Upper lobe of right lung (tissue), 1 donor: Measurements from ENCODE around the gene KRTAP19-4. TPM values are rescaled to one million over a fixed set of nuclear protein-coding genes. Genes with fewer than 3 reads are reported as not detected.
A peak's percentile ranks its signal among the peaks of the same experiment; 100 is the strongest.

ENCODE experiments used
- ATAC-seq: fragments of 200-7000 bp; cut with Tn5 transposase; one replicate; pipeline ENCODE4 v1.9.1; 2020; ENCODE audit warnings: mild to moderate bottlenecking, moderate library complexity
- DNase-seq: peaks from one replicate; pipeline ENCODE4 v3.0.0-alpha.2; 2020
- H3K27ac ChIP-seq: fragments of 200-600 bp; one replicate; pipeline ENCODE4 v1.8.0; 2022
- H3K27me3 ChIP-seq: fragments of 200-600 bp; one replicate; pipeline ENCODE4 v1.8.0; 2022; ENCODE audit warnings: mild to moderate bottlenecking
- H3K36me3 ChIP-seq: fragments of 200-600 bp; one replicate; pipeline ENCODE4 v1.8.0; 2022
- H3K4me1 ChIP-seq: fragments of 200-600 bp; one replicate; pipeline ENCODE4 v1.8.0; 2022
- H3K4me3 ChIP-seq: fragments of 200-600 bp; one replicate; pipeline ENCODE4 v1.8.0; 2022; ENCODE audit warnings: mild to moderate bottlenecking
- H3K9me3 ChIP-seq: fragments of 200-600 bp; one replicate; pipeline ENCODE4 v1.8.0; 2022
- intact Hi-C: fragments of 100-400 bp; cut with DNase I; formaldehyde crosslinking; loops from one replicate; pipeline ENCODE4 v1.11.0; 2022
- total RNA-seq: library from RNA; stranded (reverse); fragmentation: NEBNext Ultra II Directional; extraction: Animal tissue kit (Norgen Biotek cat#: 25700); gene quantifications from one replicate; pipeline ENCODE4 v1.2.1, GENCODE V29; 2021
- TF ChIP-seq, protein P1 (sequence below): fragments of 200-600 bp; IDR thresholded peaks from one replicate; pipeline ENCODE4 v1.8.0; 2022; ENCODE audit warnings: antibody characterized with exemption
- donor health status: DM: no; HTN: yes; CAD: no; lungs with severe emphysema.

The KRTAP19-4 gene
- total RNA-seq, 1 donor from 2014 or later, result not detected

DNA sequence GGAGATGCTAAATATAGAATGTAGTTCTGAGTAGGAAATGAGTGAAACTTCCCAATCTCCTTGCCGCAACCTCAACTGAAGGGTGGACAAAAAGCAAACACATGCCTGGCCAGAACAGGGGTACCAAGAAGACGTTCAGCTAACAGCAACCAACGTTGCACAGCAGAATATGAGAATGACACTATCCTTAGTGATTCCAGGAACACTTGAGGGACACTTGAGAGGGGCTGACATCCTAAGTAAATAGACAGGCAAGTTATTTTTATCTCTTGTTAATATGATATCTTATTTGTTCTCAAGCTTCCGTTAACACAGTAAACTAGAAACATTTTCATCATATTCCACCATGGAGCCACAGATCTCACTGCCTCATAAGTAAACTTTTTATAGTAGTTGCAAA is 17.7 kb downstream of the KRTAP19-4 start:
- Histone ChIP-seq H3K27ac (no peak overlapping the region), H3K4me1 (no peaks in the 10 kb centered on the region), H3K4me3 (no peak overlapping the region), H3K9me3 (no peaks in the 10 kb centered on the region), H3K27me3 (no peaks in the 10 kb centered on the region), H3K36me3 (no peaks in the 10 kb centered on the region)
- intact Hi-C loops, result no loop called here
- DNase-seq, result no peak
- TF ChIP-seq, protein P1, sequence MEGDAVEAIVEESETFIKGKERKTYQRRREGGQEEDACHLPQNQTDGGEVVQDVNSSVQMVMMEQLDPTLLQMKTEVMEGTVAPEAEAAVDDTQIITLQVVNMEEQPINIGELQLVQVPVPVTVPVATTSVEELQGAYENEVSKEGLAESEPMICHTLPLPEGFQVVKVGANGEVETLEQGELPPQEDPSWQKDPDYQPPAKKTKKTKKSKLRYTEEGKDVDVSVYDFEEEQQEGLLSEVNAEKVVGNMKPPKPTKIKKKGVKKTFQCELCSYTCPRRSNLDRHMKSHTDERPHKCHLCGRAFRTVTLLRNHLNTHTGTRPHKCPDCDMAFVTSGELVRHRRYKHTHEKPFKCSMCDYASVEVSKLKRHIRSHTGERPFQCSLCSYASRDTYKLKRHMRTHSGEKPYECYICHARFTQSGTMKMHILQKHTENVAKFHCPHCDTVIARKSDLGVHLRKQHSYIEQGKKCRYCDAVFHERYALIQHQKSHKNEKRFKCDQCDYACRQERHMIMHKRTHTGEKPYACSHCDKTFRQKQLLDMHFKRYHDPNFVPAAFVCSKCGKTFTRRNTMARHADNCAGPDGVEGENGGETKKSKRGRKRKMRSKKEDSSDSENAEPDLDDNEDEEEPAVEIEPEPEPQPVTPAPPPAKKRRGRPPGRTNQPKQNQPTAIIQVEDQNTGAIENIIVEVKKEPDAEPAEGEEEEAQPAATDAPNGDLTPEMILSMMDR, result no peak
- no peak for ATAC-seq

DNA sequence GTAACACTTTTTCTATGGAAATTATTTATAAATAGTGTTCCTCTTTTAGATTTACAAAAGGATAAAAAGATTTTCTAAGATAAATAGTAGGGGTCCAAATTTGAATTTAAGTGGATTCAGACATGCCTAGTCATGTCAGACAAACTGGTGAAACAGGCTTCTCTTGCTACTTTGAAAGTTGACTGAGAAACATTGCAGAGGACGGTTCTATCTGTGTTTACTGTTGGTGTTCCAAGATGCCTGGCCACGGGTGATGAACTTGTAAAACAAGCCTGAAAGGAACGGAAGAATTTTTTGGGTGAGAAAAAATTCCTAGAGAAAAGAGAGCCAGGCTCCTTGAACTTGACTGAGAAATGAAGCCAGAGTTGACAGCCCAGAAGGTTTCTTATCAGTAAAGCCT is 19.0 kb downstream of the KRTAP19-4 start:
- no peak for ATAC-seq
- no peaks in the 10 kb centered on the region for H3K9me3 ChIP-seq
- H3K4me3 ChIP-seq, result no peak overlapping the region
- H3K27me3 ChIP-seq, result no peaks in the 10 kb centered on the region
- H3K27ac ChIP-seq, result no peak overlapping the region
- no peaks in the 10 kb centered on the region for H3K4me1 ChIP-seq
- no peak for DNase-seq
- intact Hi-C loops, result no loop called here
- TF ChIP-seq, protein P1, result no peak
- H3K36me3 ChIP-seq, result no peaks in the 10 kb centered on the region

DNA sequence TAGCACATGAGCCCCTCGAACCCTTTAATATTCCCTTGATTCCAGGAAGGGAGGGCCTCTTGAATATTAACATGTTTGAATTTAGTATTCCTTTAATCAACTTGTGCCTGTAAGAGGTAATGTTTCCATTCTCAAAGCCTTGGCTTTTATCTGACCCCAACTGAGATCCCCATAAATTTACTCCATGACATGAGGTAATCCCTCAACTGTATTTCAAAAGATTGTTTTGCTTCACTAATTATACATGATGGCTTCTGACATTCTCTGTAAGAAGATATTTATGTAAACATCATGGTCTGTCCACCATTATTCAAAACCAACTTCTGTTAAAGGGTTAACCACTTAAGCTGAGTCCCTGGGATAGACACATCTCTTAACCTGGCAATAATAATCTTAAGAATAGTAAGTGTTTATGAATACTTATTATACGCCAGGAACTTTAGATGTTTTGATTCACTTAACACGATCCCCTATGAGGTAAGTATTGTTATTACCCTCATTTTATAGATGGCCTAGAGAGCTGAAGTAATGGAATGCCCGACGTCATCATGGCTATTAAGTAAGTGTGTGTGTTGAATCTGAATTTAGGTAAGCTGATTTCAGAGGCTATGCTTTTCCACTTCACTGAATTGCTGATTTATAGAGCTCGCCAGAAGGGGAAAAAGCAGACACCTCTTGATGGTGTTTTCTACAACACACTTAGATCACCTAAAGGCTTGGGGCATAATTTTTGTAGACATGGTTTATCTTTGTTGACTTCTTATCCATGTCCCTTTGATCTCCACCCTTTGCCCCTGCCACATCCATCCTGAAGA is 27.9 kb downstream of the KRTAP19-4 start:
- Histone ChIP-seq H3K9me3 (no peaks in the 10 kb centered on the region), H3K36me3 (no peaks in the 10 kb centered on the region), H3K27ac (no peak overlapping the region), H3K27me3 (no peaks in the 10 kb centered on the region), H3K4me1 (no peaks in the 10 kb centered on the region), H3K4me3 (no peak overlapping the region)
- intact Hi-C loops, result no loop called here
- DNase-seq, result no peak
- ATAC-seq, result no peak
- TF ChIP-seq, protein P1, result no peak

DNA sequence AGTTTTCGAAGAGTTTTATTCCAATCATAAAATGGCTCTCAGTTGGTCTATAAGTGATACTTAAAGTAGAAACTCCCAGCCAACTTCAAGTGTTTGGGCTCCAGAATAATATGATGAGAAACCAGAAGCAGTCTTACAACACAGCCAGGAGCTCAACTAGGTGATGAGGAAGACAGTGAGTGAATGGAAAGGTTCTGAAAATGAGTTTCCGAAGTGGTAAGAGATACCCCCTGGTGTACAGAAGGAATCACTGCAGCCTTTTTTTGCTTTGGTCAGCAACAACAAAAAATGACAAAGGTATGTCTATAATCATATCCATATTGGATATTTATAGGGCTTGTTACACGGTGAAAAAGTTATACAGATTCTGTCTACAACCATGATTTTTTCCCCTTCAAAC is 33.3 kb downstream of the KRTAP19-4 start:
- DNase-seq (no peak), ATAC-seq (no peak)
- TF ChIP-seq, protein P1, result peak; percentile 16
- intact Hi-C loops, result no loop called here
- Histone ChIP-seq H3K27me3 (no peaks in the 10 kb centered on the region), H3K9me3 (no peaks in the 10 kb centered on the region), H3K4me3 (no peak overlapping the region), H3K36me3 (no peaks in the 10 kb centered on the region), H3K27ac (no peak overlapping the region), H3K4me1 (no peaks in the 10 kb centered on the region)

DNA sequence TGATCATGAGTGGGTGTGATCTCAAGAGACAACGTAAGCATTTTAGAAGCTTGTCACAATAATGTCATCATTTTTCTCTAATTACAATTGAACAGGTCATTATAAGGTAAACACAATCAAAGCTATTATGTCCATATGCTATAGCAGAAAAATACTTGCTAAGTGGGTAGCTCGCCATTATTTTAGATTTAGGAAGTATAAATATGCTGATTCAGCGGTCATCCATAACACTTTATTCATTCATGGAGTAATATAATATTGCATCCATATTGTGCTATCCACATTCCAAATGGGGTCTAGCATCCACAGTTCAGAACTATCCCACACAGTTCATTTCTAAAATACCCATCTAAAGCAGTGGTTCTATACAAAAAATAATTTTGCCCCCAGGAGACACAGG is 48.5 kb downstream of the KRTAP19-4 start:
- ATAC-seq, result no peak
- no peaks in the 10 kb centered on the region for H3K9me3 ChIP-seq

More for the DNA sequence above, 48.5 kb downstream of the KRTAP19-4 start:
- H3K27ac ChIP-seq, result no peak overlapping the region
- H3K36me3 ChIP-seq, result no peaks in the 10 kb centered on the region
- no peak overlapping the region for H3K4me3 ChIP-seq
- H3K27me3 ChIP-seq, result no peaks in the 10 kb centered on the region
- intact Hi-C loops, result no loop called here
- TF ChIP-seq, protein P1, result no peak
- DNase-seq, result no peak
- H3K4me1 ChIP-seq, result no peaks in the 10 kb centered on the region
